GM21723 (cell line): Measurements from ENCODE around the gene SLTM.
"Not testable (repeated sequence)": the region's sequence is repeated elsewhere in the genome, so short reads cannot be mapped to it uniquely, and the experiment has no call there.

Source experiments
- ATAC-seq: cut with Tn5 transposase; IDR thresholded peaks from one replicate; pipeline ENCODE4 v1.9.1; 2021; ENCODE audit warnings: mild to moderate bottlenecking, moderate library complexity; ENCODE audit not compliant: unreplicated experiment

The SLTM gene

DNA sequence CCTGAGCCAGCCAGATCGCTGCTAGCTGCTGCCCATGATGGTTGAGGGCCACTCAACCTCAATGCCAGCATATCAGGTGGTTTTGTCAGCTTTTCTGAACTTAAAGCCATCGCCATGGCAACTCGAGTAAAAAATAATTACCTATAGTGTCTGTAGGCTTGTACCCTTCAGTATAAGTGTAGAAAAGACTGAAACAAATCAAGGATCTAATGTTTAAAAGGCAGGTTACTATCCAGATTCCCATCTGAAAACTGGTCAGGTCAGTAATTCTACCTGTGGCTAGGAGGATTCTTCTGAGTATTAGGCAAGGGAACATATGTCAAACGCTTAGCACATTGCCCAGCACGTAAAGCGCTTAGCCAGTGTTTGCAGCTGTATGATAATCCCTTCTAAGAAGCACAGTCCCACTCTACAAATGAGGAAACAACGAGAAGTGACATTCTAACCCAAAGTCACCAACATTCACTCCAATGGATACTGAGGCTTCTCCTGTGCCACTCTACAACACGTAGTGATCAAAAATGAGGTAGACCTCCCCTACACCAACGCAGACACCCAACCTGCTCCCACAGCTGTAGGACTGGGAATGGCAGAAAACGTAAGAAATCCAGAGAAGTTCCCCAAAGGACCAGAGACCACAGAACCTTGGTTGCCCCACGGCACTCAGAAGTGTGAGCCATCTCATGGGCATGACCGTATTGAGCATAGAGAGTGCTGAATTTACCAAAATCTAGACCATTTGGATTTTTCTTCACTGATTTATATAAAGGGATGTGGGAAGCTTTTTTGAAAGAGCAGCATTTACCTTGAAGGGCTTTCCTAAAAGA, 55.3 kb downstream of the SLTM start:
- no peak for ATAC-seq

- no peak for ATAC-seq
Observed at GRCh38 chr15:58876306-58877106, 57.0 kb downstream of the SLTM start.

GRCh38 chr15:58875343-58875742, 58.1 kb downstream of the SLTM start:
- no peak for ATAC-seq

DNA sequence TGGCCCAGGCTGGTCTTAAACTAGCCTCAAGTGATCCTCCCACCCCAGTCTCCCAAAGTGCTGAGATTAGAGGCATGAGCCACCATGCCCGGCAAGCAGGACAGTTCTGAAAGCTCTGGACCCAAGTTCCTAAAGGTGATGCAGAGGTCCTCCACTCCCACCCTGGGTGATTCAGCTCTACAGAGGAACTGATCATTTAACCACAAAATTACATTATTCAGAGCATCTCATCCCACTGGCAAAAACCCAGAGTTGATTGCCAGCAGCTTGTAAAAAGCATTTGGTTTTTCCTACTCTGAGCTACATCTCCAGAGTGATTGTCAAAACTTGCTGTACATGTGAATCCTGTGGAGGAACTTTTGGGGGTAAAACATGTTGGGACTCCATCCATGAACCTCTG, 60.2 kb downstream of the SLTM start:
- ATAC-seq = no peak

DNA sequence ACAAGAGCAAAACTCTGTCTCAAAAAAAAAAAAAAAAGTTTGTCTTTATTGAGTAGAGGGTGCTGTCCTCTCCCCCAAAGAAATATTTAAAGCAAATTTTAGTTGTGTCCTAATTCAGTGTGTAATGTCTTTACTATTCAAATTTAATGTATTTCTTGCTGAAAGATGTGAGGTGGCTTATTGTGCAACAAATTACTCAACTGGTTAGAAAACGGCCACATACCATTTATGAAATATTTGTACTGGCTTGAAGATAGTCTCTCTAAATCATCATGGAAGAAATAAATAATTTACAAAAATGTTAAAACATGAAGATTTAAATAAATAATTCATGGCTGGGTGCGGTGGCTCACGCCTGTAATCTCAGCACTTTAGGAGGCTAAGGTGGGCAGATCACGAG, 63.0 kb downstream of the SLTM start:
- ATAC-seq = no peak

GRCh38 chr15:58867926-58868325, 65.6 kb downstream of the SLTM start:
- no peak for ATAC-seq

DNA sequence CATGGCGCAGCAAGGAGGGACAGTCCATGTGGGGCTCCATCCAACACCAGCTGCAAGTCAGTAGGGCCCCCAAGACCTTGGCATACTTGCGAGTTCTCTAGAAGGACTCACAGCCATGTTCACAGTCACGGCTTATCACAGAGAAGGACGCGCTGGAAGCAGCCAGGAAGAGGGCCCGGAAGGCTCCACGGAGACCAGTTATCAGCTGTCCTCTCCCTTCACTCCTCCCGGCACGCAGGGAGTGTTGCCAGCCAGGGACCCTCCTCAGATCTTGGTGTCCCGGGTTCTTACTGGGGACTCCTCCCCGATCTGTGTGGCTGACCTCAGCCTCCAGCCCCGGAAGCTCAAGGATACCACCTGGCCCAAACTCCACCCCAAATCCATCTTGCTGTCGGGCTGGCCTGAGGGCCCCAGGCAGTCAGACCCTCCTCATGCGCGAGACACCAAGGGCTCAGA, 68.0 kb downstream of the SLTM start:
- no peak for ATAC-seq

GRCh38 chr15:58864602-58865424, 68.7 kb downstream of the SLTM start:
- no peak for ATAC-seq

- no peak for ATAC-seq
Observed at GRCh38 chr15:58862326-58862725, 71.2 kb downstream of the SLTM start.

DNA sequence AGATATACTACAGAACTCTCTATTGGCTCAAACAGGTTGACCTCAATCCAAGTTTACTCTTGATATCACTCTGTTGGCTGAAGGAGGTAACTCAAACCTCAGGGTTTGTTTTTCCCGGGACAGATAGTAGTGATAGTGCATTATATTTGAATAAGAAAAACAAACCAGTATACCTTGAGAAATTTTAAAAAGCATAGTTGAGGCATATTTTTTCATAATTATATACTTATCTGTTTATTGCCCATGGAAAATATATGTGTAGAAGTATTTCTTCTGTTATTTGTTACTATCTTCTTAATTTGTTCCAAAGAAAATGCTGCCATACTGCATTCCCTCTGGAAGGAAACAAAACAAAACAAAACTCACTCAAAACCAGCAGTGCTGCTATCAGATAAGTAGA, 76.9 kb downstream of the SLTM start:
- ATAC-seq = not testable (repeated sequence)

GRCh38 chr15:58856086-58856485, 77.4 kb downstream of the SLTM start:
- no peak for ATAC-seq

DNA sequence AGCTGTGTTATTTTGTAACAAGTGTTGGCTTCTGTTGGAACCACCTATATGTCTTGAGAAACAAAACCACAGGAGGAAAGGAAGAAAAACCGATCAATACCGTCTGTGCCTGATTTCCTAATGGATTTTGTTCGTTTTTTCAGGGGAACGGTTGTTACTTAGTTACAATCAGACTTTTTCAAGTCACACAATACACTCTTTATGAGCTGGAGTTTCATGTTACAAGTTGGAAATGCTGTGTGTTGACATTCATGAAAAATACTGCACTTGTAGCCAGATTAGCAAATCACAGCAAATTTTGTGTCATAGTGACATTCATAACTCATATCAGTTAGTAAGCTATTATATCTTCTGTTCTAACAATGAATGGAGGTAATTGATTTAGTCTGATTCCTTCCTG, 78.9 kb downstream of the SLTM start:
- no peak for ATAC-seq

- ATAC-seq = no peak
Observed at GRCh38 chr15:58852347-58852746, 81.1 kb downstream of the SLTM start.

DNA sequence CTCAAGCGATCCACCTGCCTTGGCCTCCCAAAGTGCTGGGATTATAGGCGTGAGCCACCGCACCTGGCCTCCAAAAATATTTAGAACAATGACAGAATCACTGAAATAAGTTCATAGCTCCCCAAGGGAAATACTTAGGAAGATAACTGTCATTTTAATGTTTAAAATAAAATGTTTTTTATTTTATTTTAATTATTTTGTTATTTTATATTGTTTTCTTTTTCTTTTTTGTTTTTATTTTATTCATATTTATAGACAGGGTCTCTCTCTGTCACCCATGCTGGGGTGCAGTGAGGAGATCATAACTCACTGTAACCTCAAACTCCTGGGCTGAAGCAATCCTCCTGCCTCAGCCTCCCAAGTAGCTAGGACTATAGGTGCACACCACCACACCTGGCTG, 82.3 kb downstream of the SLTM start:
- ATAC-seq = not testable (repeated sequence)

- ATAC-seq = no peak
Observed at GRCh38 chr15:58842713-58843396, 90.6 kb downstream of the SLTM start.

GRCh38 chr15:58840048-58840447, 93.4 kb downstream of the SLTM start:
- ATAC-seq = no peak

- peak; percentile 63 for ATAC-seq
Observed at GRCh38 chr15:58839485-58839884, 94.0 kb downstream of the SLTM start.

GRCh38 chr15:58833681-58834426, 99.6 kb downstream of the SLTM start:
- not testable (repeated sequence) for ATAC-seq

DNA sequence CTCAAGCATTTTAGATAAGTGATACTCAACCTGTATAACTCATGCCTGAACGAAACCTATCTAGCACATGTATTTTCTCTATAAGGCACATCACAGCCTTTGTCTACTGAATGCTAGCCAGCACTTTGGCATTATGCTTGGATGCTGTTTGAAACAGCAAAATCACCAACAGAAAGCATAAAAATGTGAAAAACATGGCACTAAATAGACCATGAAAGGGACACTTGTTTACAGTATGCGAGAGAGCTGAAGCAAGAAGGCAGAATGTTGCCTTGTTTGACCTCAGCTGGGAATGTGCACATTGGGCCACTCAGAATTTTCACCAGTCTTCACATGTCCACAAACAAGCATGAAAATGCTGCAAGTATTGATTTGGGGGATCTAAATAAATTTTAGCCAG, 102.9 kb downstream of the SLTM start:
- no peak for ATAC-seq
